Measurements from ENCODE around the gene NFYC.
A peak's percentile ranks its signal among the peaks of the same experiment; 100 is the strongest.

NFYC gene

DNA sequence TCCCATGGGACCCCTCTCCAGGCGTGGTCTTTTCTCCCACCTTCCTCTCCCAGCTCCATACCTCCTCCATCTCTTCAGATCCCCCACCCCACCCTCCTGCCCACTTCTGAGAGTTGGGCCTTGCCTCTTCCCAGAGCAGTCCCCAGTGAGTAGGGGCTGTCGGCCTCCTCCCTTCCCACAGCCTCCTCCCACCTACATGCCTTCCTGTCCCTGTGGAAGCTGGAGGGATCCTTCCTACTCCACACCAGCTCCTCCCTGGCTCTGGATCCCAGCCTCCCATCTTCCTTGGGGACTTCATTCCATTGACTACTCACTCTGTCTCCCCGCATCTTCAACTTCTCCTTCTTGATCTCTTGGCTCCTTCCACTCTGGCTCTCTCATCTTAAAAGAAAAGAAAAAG lies 116.9 kb downstream of the NFYC start:
- peak overlapping the region; percentile 38 for H3K4me3 Mint-ChIP-seq
- H3K9me3 Mint-ChIP-seq: no peaks in the 10 kb centered on the region
- H3K36me3 Mint-ChIP-seq (ENCODE audit: low read depth): no peaks in the 10 kb centered on the region
- H3K27me3 Mint-ChIP-seq (ENCODE audit: low read depth, poor library complexity): peaks cover 12% of the 10 kb centered on the region
- TF ChIP-seq, protein P1, sequence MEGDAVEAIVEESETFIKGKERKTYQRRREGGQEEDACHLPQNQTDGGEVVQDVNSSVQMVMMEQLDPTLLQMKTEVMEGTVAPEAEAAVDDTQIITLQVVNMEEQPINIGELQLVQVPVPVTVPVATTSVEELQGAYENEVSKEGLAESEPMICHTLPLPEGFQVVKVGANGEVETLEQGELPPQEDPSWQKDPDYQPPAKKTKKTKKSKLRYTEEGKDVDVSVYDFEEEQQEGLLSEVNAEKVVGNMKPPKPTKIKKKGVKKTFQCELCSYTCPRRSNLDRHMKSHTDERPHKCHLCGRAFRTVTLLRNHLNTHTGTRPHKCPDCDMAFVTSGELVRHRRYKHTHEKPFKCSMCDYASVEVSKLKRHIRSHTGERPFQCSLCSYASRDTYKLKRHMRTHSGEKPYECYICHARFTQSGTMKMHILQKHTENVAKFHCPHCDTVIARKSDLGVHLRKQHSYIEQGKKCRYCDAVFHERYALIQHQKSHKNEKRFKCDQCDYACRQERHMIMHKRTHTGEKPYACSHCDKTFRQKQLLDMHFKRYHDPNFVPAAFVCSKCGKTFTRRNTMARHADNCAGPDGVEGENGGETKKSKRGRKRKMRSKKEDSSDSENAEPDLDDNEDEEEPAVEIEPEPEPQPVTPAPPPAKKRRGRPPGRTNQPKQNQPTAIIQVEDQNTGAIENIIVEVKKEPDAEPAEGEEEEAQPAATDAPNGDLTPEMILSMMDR (IDR thresholded peaks at IDR 0.05): no peak
- peak overlapping the region; percentile 2 for H3K27ac Mint-ChIP-seq
- no peak for DNase-seq
- peaks cover 63% of the 10 kb centered on the region for H3K4me1 Mint-ChIP-seq

DNA sequence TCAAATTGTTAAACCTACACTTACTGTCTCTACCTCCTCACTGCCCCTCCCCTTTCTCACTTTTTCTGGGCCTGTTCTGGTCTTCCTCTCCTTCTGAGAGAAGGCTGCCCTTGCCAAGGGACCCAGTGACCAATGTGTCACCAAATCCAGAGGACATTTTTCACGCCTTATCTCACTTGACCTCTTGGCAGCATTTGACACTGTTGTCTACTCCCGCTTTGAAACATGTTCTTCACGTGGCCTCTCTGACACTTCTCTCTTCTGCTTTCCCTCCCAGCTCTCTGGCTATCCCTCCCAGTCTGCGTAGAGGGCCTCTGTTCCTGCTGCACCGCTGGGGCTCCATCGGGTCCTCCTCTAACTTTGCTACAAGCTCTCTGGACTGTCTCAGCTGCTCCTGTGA lies 117.4 kb downstream of the NFYC start:
- no peaks in the 10 kb centered on the region for H3K9me3 Mint-ChIP-seq
- no peak for DNase-seq
- H3K27ac Mint-ChIP-seq: no peak overlapping the region
- H3K36me3 Mint-ChIP-seq (ENCODE audit: low read depth): no peaks in the 10 kb centered on the region
- TF ChIP-seq, protein P1 (IDR thresholded peaks at IDR 0.05): no peak
- H3K27me3 Mint-ChIP-seq (ENCODE audit: low read depth, poor library complexity): peaks cover 12% of the 10 kb centered on the region
- peak overlapping the region; percentile 38 for H3K4me3 Mint-ChIP-seq
- H3K4me1 Mint-ChIP-seq: peaks cover 62% of the 10 kb centered on the region

DNA sequence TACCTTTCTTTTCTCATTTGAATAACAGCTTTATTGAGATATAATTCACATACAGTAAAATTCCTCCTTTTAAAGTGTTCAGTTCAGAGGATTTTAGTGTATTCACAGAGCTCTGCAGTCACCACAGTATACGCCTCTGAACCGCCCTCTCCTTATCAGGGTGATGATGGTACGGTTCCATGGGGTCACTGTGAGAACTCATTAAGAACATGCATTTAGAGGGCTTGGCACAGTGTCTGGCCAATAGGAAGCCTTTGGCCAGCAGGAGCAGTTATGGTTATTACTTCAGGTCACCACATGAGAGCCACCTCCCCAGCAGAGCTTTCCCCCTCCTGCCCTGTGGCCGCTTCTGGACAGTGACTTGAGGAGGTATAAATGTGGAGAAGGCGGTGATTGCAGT lies 119.4 kb downstream of the NFYC start:
- Mint-ChIP-seq H3K36me3 (ENCODE audit: low read depth) (no peaks in the 10 kb centered on the region), H3K9me3 (no peaks in the 10 kb centered on the region), H3K4me3 (no peak overlapping the region), H3K27ac (no peak overlapping the region), H3K4me1 (peaks cover 60% of the 10 kb centered on the region), H3K27me3 (ENCODE audit: low read depth, poor library complexity) (peaks cover 16% of the 10 kb centered on the region)
- TF ChIP-seq, protein P1 (IDR thresholded peaks at IDR 0.05): no peak
- DNase-seq: no peak

DNA sequence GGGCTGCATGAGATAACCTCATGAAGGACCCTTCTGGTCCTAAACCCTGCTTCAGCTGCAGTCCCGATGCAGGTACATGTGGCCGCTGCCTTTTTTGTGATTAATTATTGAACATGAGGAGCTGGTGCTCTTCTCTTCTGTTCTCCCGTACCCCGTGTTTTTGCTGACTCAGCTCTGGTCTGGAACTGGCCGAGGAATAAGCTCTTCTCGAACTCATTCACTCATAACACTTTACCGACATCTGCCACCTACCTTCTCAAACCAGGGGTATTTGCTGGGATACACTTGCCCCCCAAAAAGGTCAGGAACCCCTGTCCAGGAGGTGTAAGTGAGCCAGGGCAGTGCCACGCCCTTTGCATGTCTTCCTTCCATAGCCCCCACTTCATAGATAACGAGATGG lies 123.9 kb downstream of the NFYC start:
- DNase-seq: no peak
- H3K4me3 Mint-ChIP-seq: no peak overlapping the region
- no peaks in the 10 kb centered on the region for H3K9me3 Mint-ChIP-seq
- TF ChIP-seq, protein P1 (IDR thresholded peaks at IDR 0.05): no peak
- peaks cover 44% of the 10 kb centered on the region for H3K4me1 Mint-ChIP-seq
- no peaks in the 10 kb centered on the region for H3K36me3 Mint-ChIP-seq (ENCODE audit: low read depth)
- peaks cover 34% of the 10 kb centered on the region for H3K27me3 Mint-ChIP-seq (ENCODE audit: low read depth, poor library complexity)
- H3K27ac Mint-ChIP-seq: no peak overlapping the region

DNA sequence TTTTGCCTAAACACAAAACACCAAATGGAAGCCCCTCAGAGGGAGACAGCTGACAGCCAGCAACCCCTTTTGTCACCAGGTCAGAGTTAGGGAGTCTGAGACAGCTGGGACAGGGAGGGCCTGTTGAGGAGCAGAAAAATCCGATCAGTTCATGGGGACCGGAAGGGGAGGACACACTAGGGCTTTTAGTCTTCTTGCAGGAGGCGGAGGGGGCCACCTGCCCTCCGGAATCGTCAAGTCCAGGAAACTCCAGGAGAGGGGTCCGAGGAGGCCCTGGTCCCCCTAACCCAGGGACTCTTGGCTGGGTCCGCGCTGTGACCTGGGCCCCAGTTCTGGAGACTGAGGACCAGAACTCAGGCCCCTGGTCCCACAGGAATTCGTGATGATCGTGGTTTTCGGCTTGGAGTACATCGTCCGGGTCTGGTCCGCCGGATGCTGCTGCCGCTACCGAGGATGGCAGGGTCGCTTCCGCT lies 126.3 kb downstream of the NFYC start:
- Mint-ChIP-seq H3K36me3 (ENCODE audit: low read depth) (no peaks in the 10 kb centered on the region), H3K9me3 (no peaks in the 10 kb centered on the region), H3K4me3 (peak overlapping the region; percentile 69), H3K27me3 (ENCODE audit: low read depth, poor library complexity) (peaks cover 24% of the 10 kb centered on the region), H3K4me1 (peaks cover 52% of the 10 kb centered on the region), H3K27ac (no peak overlapping the region)
- DNase-seq: no peak
- TF ChIP-seq, protein P1 (IDR thresholded peaks at IDR 0.05): no peak

DNA sequence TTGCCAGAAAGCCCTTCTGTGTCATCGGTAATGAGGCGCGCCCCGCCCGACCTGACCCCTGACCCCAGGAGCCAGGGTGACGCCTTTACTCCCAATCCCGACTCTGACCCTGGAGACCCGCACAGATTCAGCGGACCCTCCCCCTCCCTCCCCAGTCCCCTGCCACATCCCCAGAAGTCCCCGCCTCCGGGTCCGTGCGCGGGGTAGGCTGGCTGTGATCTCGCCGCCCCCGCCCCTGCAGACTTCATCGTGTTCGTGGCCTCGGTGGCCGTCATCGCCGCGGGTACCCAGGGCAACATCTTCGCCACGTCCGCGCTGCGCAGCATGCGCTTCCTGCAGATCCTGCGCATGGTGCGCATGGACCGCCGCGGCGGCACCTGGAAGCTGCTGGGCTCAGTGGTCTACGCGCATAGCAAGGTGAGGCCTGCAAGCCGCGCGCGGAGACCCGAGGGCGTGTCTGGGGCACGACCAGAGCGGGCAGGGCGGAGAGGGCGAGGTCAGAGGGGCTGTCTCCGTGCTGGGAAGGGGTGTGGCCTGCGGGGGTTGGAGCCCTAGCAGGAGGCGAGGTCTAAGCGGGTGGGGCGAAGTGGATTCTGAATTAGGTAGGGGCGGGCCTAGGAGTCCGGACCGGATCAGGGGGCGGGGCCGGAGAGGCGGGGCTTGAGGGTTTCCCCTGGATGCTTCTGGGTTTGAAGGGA lies 126.9 kb downstream of the NFYC start:
- Mint-ChIP-seq H3K4me3 (peak overlapping the region; percentile 69), H3K36me3 (ENCODE audit: low read depth) (no peaks in the 10 kb centered on the region), H3K4me1 (peaks cover 52% of the 10 kb centered on the region), H3K9me3 (no peaks in the 10 kb centered on the region), H3K27ac (no peak overlapping the region), H3K27me3 (ENCODE audit: low read depth, poor library complexity) (peaks cover 22% of the 10 kb centered on the region)
- TF ChIP-seq, protein P1 (IDR thresholded peaks at IDR 0.05): no peak
- peak; percentile 91 for DNase-seq

All from nephron progenitor cell (in vitro differentiated cells).